Mammary epithelial cell (primary cell): ENCODE data around the gene IGSF6.
"Not testable (repeated sequence)": the region's sequence is repeated elsewhere in the genome, so short reads cannot be mapped to it uniquely, and the experiment has no call there.

Experiments used
- EZH2 ChIP-seq: IDR thresholded peaks from 2 replicates; pipeline ENCODE4 v1.6.1; 2012; ENCODE audit warnings: low read length, inconsistent platforms, borderline replicate concordance
- TF ChIP-seq, protein P1 (sequence below), 2 donors: IDR thresholded peaks in 1 of 2; conservative IDR thresholded peaks in 1 of 2; 2 replicates each; pipeline ENCODE4 v1.5.1; 2011 to 2012; ENCODE audit warnings: inconsistent platforms in 2 of 2, low read length in 2 of 2, mild to moderate bottlenecking in 2 of 2, control low read depth in 1 of 2, low read depth in 1 of 2; ENCODE audit not compliant: insufficient read depth in 1 of 2; ENCODE audit errors: extremely low read depth in 1 of 2

- not testable (repeated sequence) for TF ChIP-seq EZH2
- TF ChIP-seq, protein P1, sequence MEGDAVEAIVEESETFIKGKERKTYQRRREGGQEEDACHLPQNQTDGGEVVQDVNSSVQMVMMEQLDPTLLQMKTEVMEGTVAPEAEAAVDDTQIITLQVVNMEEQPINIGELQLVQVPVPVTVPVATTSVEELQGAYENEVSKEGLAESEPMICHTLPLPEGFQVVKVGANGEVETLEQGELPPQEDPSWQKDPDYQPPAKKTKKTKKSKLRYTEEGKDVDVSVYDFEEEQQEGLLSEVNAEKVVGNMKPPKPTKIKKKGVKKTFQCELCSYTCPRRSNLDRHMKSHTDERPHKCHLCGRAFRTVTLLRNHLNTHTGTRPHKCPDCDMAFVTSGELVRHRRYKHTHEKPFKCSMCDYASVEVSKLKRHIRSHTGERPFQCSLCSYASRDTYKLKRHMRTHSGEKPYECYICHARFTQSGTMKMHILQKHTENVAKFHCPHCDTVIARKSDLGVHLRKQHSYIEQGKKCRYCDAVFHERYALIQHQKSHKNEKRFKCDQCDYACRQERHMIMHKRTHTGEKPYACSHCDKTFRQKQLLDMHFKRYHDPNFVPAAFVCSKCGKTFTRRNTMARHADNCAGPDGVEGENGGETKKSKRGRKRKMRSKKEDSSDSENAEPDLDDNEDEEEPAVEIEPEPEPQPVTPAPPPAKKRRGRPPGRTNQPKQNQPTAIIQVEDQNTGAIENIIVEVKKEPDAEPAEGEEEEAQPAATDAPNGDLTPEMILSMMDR (conservative IDR thresholded peaks at IDR 0.05 in 1 of 2, IDR thresholded peaks at IDR 0.05 in 1 of 2; ENCODE audit: extremely low read depth in 1 of 2, insufficient read depth in 1 of 2, low read depth in 1 of 2, low read length in 2 of 2): not testable (repeated sequence)
Measured at GRCh38 chr16:21630866-21631265, 21.5 kb downstream of the IGSF6 start.
